ENCODE data around the gene GMDS.

The GMDS gene

DNA sequence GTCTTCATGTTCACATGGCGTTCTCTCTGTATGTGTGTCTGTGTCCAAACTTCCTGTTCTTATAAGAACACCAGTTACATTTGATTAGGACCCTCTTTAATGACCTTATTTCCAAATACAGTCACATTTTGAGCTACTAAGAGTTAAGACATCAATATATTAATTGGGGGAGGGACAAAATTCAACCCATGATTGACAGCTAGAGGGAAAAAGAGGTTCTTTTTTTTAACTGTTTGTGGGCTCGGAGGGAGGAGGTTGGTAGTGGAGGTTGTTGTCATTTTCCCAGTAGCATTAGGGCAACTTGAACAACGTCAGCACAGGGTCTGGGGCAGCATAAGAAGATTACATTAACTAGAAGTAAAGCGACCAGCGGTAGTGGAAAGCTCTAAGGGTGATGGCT lies 2.3 kb upstream of the GMDS start:
- H3K4me3 ChIP-seq = no peak overlapping the region
- TF ChIP-seq CTCF (IDR thresholded peaks at IDR 0.05) = no peak
- intact Hi-C loops (cut with DNase I; ENCODE audit: low total_unique reads) = no loop called here

DNA sequence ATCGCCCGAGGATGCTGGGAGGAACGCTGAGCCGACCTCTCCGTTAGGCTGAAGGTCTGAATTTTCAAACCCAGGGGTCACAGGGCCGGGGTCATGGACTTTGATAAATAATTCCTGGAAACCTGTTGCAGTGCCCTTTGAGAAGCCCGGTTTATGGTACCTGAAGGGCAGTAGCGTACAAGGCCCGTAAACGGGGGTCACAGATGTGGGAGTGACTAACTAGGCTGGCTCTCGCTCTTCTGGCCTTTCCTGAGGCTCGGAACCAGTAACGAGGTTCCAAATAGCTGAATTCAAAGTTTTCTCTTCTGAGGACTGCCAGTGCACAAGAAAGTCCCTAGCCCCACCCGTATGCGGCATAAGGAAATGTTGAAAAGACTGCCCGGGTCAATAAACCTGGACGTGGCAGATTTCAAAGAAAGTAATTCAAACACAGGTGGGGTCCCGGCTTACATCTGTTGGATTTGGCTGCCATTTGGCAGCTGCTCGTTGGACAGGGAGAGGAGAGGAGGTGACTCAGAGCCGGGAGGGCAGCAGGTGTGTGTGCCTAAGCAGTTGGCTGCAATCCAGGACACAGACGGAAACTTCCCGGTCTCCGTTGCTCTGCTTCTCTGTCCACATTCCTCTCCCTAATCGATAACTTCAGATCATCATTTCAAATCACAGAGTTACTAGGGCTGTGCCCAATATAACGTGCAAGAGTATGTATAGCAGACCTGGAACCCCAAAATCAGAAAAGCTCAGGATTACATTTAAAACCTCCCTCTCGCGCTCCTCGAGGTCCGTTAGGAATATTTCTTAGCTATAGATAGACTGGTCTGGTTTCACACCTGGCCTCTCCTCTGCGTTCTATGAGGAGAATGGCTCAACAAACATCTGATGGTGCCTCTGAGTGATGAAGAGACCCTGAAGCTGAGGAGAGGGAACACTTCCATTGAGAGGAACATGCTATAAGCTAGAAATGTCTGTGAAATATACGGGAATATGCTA lies 765 bp upstream of the GMDS start:
- TF ChIP-seq CTCF (IDR thresholded peaks at IDR 0.05) = no peak
- Histone ChIP-seq H3K27me3 (no peaks in the 10 kb centered on the region), H3K27ac (peak overlapping the region; percentile 93 to 94), H3K4me1 (peaks cover 0 to 41% (median 17%) of the 10 kb centered on the region in 4 donors), H3K4me3 (peak overlapping the region; percentile 89 to 97), H3K36me3 (peaks cover 0 to 14% (median 9%) of the 10 kb centered on the region in 3 donors), H3K9me3 (no peaks in the 10 kb centered on the region)
- intact Hi-C loops (cut with DNase I; ENCODE audit: low total_unique reads) = no loop called here
- DNase-seq = peak; percentile 34 to 73

More for the DNA sequence above, 2.3 kb upstream of the GMDS start:
- Histone ChIP-seq H3K4me1 (peaks cover 0 to 34% (median 14%) of the 10 kb centered on the region in 4 donors), H3K27ac (no peak overlapping the region), H3K36me3 (peaks cover 1 to 23% (median 14%) of the 10 kb centered on the region in 3 donors), H3K27me3 (no peaks in the 10 kb centered on the region), H3K9me3 (no peaks in the 10 kb centered on the region)
- no peak for DNase-seq

DNA sequence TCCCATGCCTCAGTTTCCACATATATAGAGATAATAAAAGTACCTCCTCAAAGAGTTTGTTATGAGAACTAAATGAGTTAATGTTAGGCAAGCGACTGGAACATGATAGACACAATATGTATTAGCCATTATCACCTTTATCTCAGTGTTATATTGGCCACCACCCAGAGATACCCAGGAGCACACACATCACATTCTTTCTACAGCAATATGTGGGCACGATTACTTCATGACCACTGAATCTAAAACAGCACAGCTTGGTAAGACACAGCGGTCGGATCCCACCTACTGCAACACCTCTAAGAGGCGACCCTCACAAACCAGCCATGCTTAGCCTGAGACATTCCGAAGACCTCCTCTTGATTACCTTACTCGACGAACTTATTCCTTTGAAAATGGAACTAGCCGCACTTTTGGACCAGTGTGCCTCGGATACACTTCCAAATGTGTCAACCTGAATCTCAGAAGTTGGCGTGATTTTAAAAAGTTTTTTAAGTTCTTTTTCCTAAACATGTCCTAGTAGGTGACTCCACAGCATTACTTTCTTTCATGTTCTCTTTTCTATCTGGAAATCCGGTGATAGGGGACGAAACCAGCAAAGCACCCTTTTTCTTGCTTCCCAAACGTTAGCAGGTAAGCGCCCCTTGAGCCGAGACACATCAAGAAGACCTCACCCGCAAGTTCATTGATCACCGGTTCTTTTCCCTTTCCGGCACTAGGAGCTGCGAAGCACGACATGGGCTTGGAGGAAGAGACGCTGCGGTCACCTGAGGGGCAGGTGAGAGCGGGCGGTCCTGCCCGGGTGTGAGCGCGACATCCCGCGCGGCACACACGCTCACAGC lies 923 bp downstream of the GMDS start:
- Histone ChIP-seq H3K4me3 (peak overlapping the region; percentile 89 to 97), H3K9me3 (no peaks in the 10 kb centered on the region), H3K27me3 (no peaks in the 10 kb centered on the region), H3K27ac (peak overlapping the region; percentile 75 to 93), H3K36me3 (no peaks in the 10 kb centered on the region), H3K4me1 (peaks cover 0 to 41% (median 17%) of the 10 kb centered on the region in 4 donors)
- TF ChIP-seq CTCF (IDR thresholded peaks at IDR 0.05) = no peak
- no peak for DNase-seq
- intact Hi-C loops (cut with DNase I; ENCODE audit: low total_unique reads) = loop anchor here (5.0 kb wide), 1 partner anchor 637 kb away; the partner anchor contains the start of gene FOXC1

DNA sequence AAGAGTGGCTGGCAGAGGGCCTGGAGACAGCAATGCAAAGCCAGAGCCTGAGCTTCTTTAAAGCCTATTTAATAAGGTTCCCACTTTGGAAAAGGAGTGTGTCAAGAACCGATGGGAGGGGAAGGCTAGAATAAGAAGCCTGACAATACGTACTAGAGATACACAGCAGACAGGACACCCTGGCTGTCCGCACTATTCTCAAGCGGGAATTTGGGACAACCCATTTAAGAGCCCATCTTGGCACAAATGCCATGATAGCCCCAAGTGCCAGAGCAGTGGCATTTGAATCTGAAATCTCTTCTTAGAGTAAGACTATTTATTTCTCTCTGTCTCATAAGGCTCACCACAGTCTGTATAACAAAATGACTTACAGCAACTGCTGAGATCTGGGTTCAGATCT lies 3.1 kb downstream of the GMDS start:
- Histone ChIP-seq H3K9me3 (no peaks in the 10 kb centered on the region), H3K36me3 (no peaks in the 10 kb centered on the region), H3K27ac (peak overlapping the region; percentile 29 to 30), H3K27me3 (no peaks in the 10 kb centered on the region), H3K4me3 (no peak overlapping the region), H3K4me1 (peaks cover 0 to 44% (median 18%) of the 10 kb centered on the region in 4 donors)
- intact Hi-C loops (cut with DNase I; ENCODE audit: low total_unique reads) = loop anchor here (5.0 kb wide), 1 partner anchor 635 kb away; the partner anchor contains the start of gene FOXC1
- DNase-seq = no peak
- no peak for TF ChIP-seq CTCF (IDR thresholded peaks at IDR 0.05)

DNA sequence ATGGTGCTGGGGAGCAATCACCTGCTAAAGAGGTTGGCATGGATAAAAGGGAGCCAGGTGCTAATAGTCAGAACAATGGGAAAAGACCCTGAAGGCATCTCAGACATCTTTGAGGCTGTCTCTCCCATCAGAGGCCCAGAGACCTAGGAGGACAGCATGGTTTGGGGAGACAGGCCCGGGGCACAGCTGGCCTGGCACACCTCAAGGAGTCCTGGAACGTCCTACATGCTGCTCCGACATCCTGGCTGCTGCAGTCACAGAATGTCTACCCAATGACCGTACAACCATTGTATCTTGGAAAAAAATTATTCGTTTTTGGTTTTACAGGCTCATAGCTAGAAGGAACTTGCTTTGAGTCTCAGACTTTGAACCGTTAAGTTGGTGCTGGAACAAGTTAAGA lies 4.4 kb downstream of the GMDS start:
- H3K9me3 ChIP-seq = no peaks in the 10 kb centered on the region
- H3K4me1 ChIP-seq = peaks cover 0 to 45% (median 15%) of the 10 kb centered on the region in 4 donors
- TF ChIP-seq CTCF (IDR thresholded peaks at IDR 0.05) = no peak
- H3K36me3 ChIP-seq = no peaks in the 10 kb centered on the region
- no peak overlapping the region for H3K27ac ChIP-seq
- intact Hi-C loops (cut with DNase I; ENCODE audit: low total_unique reads) = loop anchor here (5.0 kb wide), 1 partner anchor 634 kb away; the partner anchor contains the start of gene FOXC1
- H3K27me3 ChIP-seq = no peaks in the 10 kb centered on the region
- DNase-seq = no peak
- no peak overlapping the region for H3K4me3 ChIP-seq

Measured in tibial artery (tissue), 4 donors.